RWPE1 (cell line): Measurements from ENCODE around the gene AGMO.

ENCODE experiments used
- CTCF ChIA-PET: fragments of 350-600 bp; sonication (Branson Sonifier 250); formaldehyde crosslinking; extraction: SDS; loops from one replicate; lab custom pipeline; 2021; lab: Yijun Ruan, JAX
- POLR2A ChIA-PET: fragments of 400-600 bp; formaldehyde crosslinking; extraction: SDS; loops from one replicate; lab custom pipeline; 2020; ENCODE audit warnings: antibody characterized with exemption; ENCODE audit not compliant: low non-redundant PET; lab: Yijun Ruan, JAX
- DNase-seq: peaks from one replicate; pipeline ENCODE4 v3.0.0; 2012; ENCODE audit warnings: low spot score
- H3K27ac ChIP-seq: fragments of 450-650 bp; 2 replicates; pipeline ENCODE4 v1.5.1; 2017
- TF ChIP-seq, protein P1 (sequence below): fragments of 450-650 bp; conservative IDR thresholded peaks from 2 replicates; pipeline ENCODE4 v1.5.1; 2017; ENCODE audit warnings: low read depth, mild to moderate bottlenecking

AGMO gene

DNA sequence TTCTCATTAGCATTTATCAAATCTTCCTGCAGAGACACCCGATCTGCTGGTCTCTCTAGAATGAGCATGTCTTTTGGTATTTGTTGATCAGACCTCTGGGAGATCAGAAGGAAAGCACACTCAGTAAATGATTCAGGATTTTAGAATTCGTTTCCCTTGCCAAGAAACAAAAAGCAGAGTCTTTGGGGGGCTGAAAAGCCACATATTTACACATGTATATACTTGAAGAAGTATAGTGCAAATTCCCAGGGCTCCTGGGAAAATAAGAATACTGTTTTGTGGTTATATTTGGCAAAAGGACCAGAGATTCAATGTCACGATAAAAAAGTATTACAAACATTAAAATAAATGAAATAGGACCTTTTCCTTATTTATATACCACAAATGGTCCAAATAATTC, 100.2 kb downstream of the AGMO start:
- DNase-seq = peak; percentile 12
- ChIA-PET POLR2A (no interaction called here), CTCF (no interaction called here)
- H3K27ac ChIP-seq = no peak overlapping the region
- TF ChIP-seq, protein P1, sequence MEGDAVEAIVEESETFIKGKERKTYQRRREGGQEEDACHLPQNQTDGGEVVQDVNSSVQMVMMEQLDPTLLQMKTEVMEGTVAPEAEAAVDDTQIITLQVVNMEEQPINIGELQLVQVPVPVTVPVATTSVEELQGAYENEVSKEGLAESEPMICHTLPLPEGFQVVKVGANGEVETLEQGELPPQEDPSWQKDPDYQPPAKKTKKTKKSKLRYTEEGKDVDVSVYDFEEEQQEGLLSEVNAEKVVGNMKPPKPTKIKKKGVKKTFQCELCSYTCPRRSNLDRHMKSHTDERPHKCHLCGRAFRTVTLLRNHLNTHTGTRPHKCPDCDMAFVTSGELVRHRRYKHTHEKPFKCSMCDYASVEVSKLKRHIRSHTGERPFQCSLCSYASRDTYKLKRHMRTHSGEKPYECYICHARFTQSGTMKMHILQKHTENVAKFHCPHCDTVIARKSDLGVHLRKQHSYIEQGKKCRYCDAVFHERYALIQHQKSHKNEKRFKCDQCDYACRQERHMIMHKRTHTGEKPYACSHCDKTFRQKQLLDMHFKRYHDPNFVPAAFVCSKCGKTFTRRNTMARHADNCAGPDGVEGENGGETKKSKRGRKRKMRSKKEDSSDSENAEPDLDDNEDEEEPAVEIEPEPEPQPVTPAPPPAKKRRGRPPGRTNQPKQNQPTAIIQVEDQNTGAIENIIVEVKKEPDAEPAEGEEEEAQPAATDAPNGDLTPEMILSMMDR = no peak

DNA sequence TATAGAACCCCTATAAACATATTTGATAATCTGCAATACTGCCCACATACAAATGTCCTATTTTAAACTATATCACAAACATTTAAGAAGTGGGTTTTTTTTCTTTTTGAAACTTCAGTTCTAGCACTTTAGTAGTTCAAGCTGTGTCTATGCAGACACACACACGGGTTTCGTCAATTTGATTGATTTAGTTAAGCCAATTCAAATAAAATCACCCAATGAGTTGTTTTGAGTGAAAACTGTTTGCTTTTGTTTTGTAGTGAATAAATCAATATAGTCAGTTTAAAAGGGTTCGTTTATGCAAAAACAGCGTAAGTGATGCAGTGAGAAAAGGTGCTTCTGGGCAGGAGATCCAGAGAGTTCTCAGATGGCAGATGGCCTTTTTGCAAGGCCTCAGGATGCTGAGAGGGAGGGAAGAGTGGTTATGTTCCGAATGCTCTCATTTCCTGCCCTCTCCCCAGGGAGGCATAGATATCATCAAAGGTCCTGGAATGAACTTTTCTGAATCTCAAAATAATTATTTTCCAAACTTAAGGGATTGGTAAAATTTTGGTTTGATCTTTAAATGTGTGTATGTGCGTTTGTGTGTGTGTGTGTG, 102.7 kb downstream of the AGMO start:
- POLR2A ChIA-PET = no interaction called here
- TF ChIP-seq, protein P1 = no peak
- H3K27ac ChIP-seq = no peak overlapping the region

DNA sequence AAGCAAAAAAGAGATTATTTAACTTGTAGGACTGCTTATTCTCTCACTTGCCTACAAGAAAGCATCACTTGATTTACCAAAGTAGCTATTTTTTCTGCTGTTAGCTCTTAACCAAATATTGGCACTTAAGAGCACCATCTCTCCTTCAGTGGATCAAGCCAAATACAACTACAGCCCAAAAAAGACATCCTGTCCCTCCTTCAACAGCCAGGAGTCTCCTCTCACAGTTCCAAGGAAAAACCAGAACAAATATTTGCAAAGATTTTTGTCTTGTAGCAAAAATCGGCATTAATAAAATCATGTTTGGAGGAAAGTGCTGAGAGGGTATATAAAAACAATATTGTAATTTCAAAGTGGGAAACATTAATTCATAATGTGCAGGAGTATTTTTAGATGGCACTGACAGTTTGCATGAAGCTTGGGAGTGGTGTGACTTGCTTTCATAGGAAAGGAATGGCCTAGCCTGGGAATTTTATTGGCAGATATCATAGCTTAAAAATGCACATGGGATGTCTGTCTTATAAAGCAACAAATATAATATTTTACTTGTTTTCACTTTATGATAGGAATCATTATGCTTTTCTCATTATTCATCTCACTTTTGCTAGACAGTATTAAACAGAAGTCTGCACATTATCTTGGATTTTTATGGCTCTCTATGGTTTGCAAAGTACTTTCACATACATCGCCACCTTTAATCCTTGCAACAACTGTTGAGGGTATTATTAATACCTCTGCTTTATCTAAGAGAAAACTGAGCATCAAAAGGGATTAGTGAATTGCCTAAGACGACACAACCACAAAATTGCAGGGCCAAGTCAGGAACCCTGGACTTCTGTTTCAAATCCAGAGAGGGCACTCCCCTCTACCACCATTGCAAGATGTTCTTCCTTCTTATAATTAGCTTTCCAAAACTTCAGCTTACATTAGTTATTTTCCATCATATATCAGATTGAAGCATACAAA, 103.5 kb downstream of the AGMO start:
- DNase-seq = no peak
- no peak overlapping the region for H3K27ac ChIP-seq
- TF ChIP-seq, protein P1 = no peak
- CTCF ChIA-PET = no interaction called here
- POLR2A ChIA-PET = no interaction called here

More for the DNA sequence above, 102.7 kb downstream of the AGMO start:
- DNase-seq = no peak
- CTCF ChIA-PET = no interaction called here

DNA sequence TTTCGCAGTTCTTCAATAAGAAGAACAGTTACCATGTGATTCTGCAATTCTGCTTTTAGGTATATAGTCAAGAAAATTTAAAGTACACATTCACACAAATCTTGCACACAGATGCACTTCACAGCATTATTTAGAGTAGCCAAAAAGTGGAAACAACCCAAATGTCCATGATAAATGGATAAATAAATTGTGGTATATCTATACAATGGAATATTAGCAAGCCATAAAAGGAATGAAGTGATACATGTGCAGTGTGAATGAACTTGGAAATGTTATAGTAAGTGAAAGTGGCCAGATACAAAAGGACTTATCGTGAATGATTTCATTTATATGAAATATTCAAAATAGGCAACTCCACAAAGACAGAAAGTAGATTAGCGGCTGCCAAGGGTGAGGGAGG, 109.1 kb downstream of the AGMO start:
- TF ChIP-seq, protein P1 = no peak
- no peak overlapping the region for H3K27ac ChIP-seq
- ChIA-PET POLR2A (no interaction called here), CTCF (no interaction called here)
- no peak for DNase-seq

DNA sequence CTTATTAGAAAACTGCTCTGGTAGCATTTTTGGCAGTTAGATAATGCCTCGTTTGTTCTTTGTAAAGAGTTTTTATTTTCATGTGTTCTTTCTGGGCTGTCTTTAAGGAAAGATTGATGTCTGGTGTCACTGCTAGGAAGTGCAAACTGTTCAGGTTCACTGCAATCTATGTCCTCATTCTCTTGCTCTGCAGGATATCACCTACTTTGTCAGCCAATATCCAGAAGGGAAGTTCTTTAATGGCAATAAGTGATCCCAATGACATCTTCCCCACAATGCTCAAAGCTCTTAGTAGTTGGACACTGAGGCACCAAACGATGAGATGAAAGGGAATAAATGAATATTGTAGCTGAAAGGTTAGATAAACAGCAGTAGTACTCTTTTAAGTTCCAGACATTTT, 115.1 kb downstream of the AGMO start:
- ChIA-PET CTCF (no interaction called here), POLR2A (no interaction called here)
- TF ChIP-seq, protein P1 = no peak
- no peak overlapping the region for H3K27ac ChIP-seq
- no peak for DNase-seq

DNA sequence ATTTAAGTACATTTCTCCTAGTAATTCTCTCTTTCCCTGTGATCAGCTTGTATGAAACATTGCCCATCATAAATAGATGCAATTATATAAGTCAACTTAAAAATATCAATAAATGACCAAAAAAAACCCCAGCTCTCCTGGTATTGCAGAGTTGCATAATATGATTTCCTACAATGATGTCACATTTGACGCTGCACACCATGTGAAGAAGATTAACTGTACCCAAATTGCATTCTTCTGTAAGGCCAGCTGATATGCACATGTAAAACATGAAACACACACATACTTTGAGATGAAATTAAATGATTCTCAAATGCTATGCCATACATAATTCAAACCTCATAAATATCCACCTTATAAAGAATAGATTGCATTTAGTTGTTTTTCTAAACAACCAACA, 115.5 kb downstream of the AGMO start:
- DNase-seq = no peak
- no peak overlapping the region for H3K27ac ChIP-seq
- CTCF ChIA-PET = no interaction called here
- POLR2A ChIA-PET = no interaction called here
- TF ChIP-seq, protein P1 = no peak
